Rectal smooth muscle tissue (tissue), 1 donor: ENCODE data around the gene UBAP2.
"Not testable (repeated sequence)": the region's sequence is repeated elsewhere in the genome, so short reads cannot be mapped to it uniquely, and the experiment has no call there.

Experiments used
- H3K27ac ChIP-seq: one replicate; pipeline ENCODE4 v1.7.0; 2013; ENCODE audit warnings: low read depth, low read length, inconsistent platforms
- H3K27me3 ChIP-seq: one replicate; pipeline ENCODE4 v1.7.0; 2013; ENCODE audit warnings: low read length; ENCODE audit not compliant: control insufficient read depth, insufficient read depth
- H3K36me3 ChIP-seq: one replicate; pipeline ENCODE4 v1.7.0; 2013; ENCODE audit warnings: low read length; ENCODE audit not compliant: control insufficient read depth, insufficient read depth
- H3K4me1 ChIP-seq: one replicate; pipeline ENCODE4 v1.7.0; 2013; ENCODE audit warnings: low read length; ENCODE audit not compliant: control insufficient read depth, insufficient read depth
- H3K4me3 ChIP-seq: one replicate; pipeline ENCODE4 v1.7.0; 2013; ENCODE audit warnings: low read length
- H3K9ac ChIP-seq: one replicate; pipeline ENCODE4 v1.7.0; 2013; ENCODE audit warnings: low read length

UBAP2 gene

GRCh38 chr9:34001951-34002350 lies 46.7 kb downstream of the UBAP2 start:
- Histone ChIP-seq H3K4me1 (no peaks in the 10 kb centered on the region), H3K9ac (no peak overlapping the region), H3K36me3 (no peaks in the 10 kb centered on the region), H3K4me3 (no peak overlapping the region), H3K27ac (no peak overlapping the region), H3K27me3 (no peaks in the 10 kb centered on the region)

- no peak overlapping the region for H3K27ac ChIP-seq
- H3K9ac ChIP-seq = no peak overlapping the region
- no peak overlapping the region for H3K4me3 ChIP-seq
- no peaks in the 10 kb centered on the region for H3K27me3 ChIP-seq
- H3K36me3 ChIP-seq = no peaks in the 10 kb centered on the region
- no peaks in the 10 kb centered on the region for H3K4me1 ChIP-seq
These were observed 47.4 kb downstream of the UBAP2 start for GRCh38 chr9:34001298-34001697.

- Histone ChIP-seq H3K4me3 (no peak overlapping the region), H3K9ac (no peak overlapping the region), H3K27me3 (no peaks in the 10 kb centered on the region), H3K4me1 (no peaks in the 10 kb centered on the region), H3K27ac (no peak overlapping the region), H3K36me3 (no peaks in the 10 kb centered on the region)
These were observed 53.2 kb downstream of the UBAP2 start for GRCh38 chr9:33995449-33995848.

- Histone ChIP-seq H3K9ac (no peak overlapping the region), H3K27me3 (no peaks in the 10 kb centered on the region), H3K4me3 (no peak overlapping the region), H3K36me3 (no peaks in the 10 kb centered on the region), H3K27ac (no peak overlapping the region), H3K4me1 (no peaks in the 10 kb centered on the region)
These were observed 55.6 kb downstream of the UBAP2 start for GRCh38 chr9:33993104-33993503.

GRCh38 chr9:33992632-33993031 lies 56.1 kb downstream of the UBAP2 start:
- Histone ChIP-seq H3K4me1 (no peaks in the 10 kb centered on the region), H3K4me3 (no peak overlapping the region), H3K27ac (no peak overlapping the region), H3K27me3 (no peaks in the 10 kb centered on the region), H3K9ac (no peak overlapping the region), H3K36me3 (no peaks in the 10 kb centered on the region)

GRCh38 chr9:33988219-33988890 lies 60.3 kb downstream of the UBAP2 start:
- H3K27me3 ChIP-seq = no peaks in the 10 kb centered on the region
- H3K4me1 ChIP-seq = no peaks in the 10 kb centered on the region

GRCh38 chr9:33976414-33976813 lies 72.3 kb downstream of the UBAP2 start:
- Histone ChIP-seq H3K4me3 (no peak overlapping the region), H3K36me3 (no peaks in the 10 kb centered on the region), H3K9ac (no peak overlapping the region), H3K27me3 (no peaks in the 10 kb centered on the region), H3K27ac (no peak overlapping the region), H3K4me1 (no peaks in the 10 kb centered on the region)

More at GRCh38 chr9:33988219-33988890, 60.3 kb downstream of the UBAP2 start:
- Histone ChIP-seq H3K4me3 (no peak overlapping the region), H3K36me3 (no peaks in the 10 kb centered on the region), H3K9ac (no peak overlapping the region), H3K27ac (no peak overlapping the region)

- Histone ChIP-seq H3K9ac (no peak overlapping the region), H3K4me3 (no peak overlapping the region), H3K27me3 (no peaks in the 10 kb centered on the region), H3K4me1 (no peaks in the 10 kb centered on the region), H3K27ac (no peak overlapping the region), H3K36me3 (no peaks in the 10 kb centered on the region)
These were observed 76.0 kb downstream of the UBAP2 start for GRCh38 chr9:33972698-33973097.

GRCh38 chr9:33964086-33964768 lies 84.5 kb downstream of the UBAP2 start:
- Histone ChIP-seq H3K36me3 (peaks cover 2% of the 10 kb centered on the region), H3K4me1 (no peaks in the 10 kb centered on the region), H3K27me3 (no peaks in the 10 kb centered on the region), H3K4me3 (no peak overlapping the region), H3K9ac (no peak overlapping the region), H3K27ac (no peak overlapping the region)

- H3K36me3 ChIP-seq, H3K9ac ChIP-seq, H3K4me1 ChIP-seq, H3K4me3 ChIP-seq, H3K27ac ChIP-seq, H3K27me3 ChIP-seq: not testable (repeated sequence)
These were observed 86.2 kb downstream of the UBAP2 start for GRCh38 chr9:33962468-33962867.

GRCh38 chr9:33959725-33960124 lies 89.0 kb downstream of the UBAP2 start:
- Histone ChIP-seq H3K4me3 (no peak overlapping the region), H3K4me1 (no peaks in the 10 kb centered on the region), H3K36me3 (peaks cover 2% of the 10 kb centered on the region), H3K27me3 (no peaks in the 10 kb centered on the region), H3K9ac (no peak overlapping the region), H3K27ac (no peak overlapping the region)

- no peaks in the 10 kb centered on the region for H3K4me1 ChIP-seq
- H3K4me3 ChIP-seq = no peak overlapping the region
- no peak overlapping the region for H3K27ac ChIP-seq
- no peak overlapping the region for H3K9ac ChIP-seq
- peaks cover 2% of the 10 kb centered on the region for H3K36me3 ChIP-seq
- no peaks in the 10 kb centered on the region for H3K27me3 ChIP-seq
These were observed 92.1 kb downstream of the UBAP2 start for GRCh38 chr9:33956544-33956943.

GRCh38 chr9:33952066-33952465 lies 96.6 kb downstream of the UBAP2 start:
- H3K4me3 ChIP-seq = no peak overlapping the region
- H3K9ac ChIP-seq = no peak overlapping the region
- no peaks in the 10 kb centered on the region for H3K27me3 ChIP-seq
- no peak overlapping the region for H3K27ac ChIP-seq
- H3K4me1 ChIP-seq = peaks cover 3% of the 10 kb centered on the region
- peaks cover 6% of the 10 kb centered on the region for H3K36me3 ChIP-seq
